ENCODE results near the gene GLYAT.
"Not testable (repeated sequence)": the region's sequence is repeated elsewhere in the genome, so short reads cannot be mapped to it uniquely, and the experiment has no call there.

The GLYAT gene

DNA sequence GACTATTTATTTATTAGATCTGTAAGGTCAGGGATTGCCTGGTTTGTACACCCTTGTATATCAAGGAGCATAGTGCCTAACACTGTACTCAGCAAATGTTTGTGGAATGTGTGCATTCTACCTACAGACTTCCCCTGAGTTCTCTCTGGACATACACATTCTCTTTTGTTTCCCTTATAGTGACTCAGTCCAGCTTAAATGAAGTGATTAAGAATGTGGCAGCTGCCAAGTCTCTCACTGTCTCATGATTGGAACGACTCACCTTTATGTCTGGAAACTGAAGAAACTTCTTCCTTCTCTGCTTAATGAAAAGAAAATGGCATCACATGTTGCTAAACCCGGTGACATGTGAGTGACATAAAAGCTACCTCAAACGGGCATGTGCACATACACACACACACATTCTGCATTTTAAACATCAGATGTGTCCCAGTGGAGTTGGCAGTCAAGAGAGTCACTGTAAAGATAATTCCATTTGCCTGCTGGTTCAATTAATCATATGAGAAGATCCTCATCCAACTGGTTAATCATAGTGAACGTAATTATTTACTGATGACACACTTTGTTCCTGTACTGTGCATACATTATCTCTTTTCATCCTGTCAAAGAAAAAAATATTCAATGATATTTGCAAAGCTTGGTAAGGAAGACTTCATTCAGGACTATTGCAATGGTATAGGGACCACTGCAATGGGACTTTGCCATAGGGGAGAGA is 42.8 kb downstream of the GLYAT start:
- Histone ChIP-seq H3K9me3 (ENCODE audit: insufficient read depth, low read length) (no peaks in the 10 kb centered on the region), H3K9me2 (replicated peaks; ENCODE audit: insufficient read depth, low read length) (no peaks in the 10 kb centered on the region), H2AFZ (ENCODE audit: low read depth, low read length, severe bottlenecking) (no peak overlapping the region), H3K9ac (ENCODE audit: low read length) (no peak overlapping the region), H3F3A (ENCODE audit: insufficient read depth) (no peaks in the 10 kb centered on the region), H3K27me3 (ENCODE audit: low read length) (no peaks in the 10 kb centered on the region), H4K20me1 (ENCODE audit: low read depth, low read length) (no peaks in the 10 kb centered on the region), H3K79me2 (ENCODE audit: insufficient read depth, low read length) (no peaks in the 10 kb centered on the region), H3K27ac (ENCODE audit: low read depth, low read length) (no peak overlapping the region), H3K4me2 (ENCODE audit: low read depth, low read length, poor library complexity, severe bottlenecking) (no peak overlapping the region), H3K4me3 (ENCODE audit: insufficient read depth, low read length, poor library complexity, severe bottlenecking) (no peak overlapping the region), H3K36me3 (ENCODE audit: low read length) (no peaks in the 10 kb centered on the region)
- TF ChIP-seq, protein P1, sequence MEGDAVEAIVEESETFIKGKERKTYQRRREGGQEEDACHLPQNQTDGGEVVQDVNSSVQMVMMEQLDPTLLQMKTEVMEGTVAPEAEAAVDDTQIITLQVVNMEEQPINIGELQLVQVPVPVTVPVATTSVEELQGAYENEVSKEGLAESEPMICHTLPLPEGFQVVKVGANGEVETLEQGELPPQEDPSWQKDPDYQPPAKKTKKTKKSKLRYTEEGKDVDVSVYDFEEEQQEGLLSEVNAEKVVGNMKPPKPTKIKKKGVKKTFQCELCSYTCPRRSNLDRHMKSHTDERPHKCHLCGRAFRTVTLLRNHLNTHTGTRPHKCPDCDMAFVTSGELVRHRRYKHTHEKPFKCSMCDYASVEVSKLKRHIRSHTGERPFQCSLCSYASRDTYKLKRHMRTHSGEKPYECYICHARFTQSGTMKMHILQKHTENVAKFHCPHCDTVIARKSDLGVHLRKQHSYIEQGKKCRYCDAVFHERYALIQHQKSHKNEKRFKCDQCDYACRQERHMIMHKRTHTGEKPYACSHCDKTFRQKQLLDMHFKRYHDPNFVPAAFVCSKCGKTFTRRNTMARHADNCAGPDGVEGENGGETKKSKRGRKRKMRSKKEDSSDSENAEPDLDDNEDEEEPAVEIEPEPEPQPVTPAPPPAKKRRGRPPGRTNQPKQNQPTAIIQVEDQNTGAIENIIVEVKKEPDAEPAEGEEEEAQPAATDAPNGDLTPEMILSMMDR (IDR thresholded peaks at IDR 0.05; ENCODE audit: insufficient read depth, low read length, poor library complexity, severe bottlenecking), result no peak
- no peak for TF ChIP-seq EZH2phosphoT487 (conservative IDR thresholded peaks at IDR 0.05; ENCODE audit: low read length)

DNA sequence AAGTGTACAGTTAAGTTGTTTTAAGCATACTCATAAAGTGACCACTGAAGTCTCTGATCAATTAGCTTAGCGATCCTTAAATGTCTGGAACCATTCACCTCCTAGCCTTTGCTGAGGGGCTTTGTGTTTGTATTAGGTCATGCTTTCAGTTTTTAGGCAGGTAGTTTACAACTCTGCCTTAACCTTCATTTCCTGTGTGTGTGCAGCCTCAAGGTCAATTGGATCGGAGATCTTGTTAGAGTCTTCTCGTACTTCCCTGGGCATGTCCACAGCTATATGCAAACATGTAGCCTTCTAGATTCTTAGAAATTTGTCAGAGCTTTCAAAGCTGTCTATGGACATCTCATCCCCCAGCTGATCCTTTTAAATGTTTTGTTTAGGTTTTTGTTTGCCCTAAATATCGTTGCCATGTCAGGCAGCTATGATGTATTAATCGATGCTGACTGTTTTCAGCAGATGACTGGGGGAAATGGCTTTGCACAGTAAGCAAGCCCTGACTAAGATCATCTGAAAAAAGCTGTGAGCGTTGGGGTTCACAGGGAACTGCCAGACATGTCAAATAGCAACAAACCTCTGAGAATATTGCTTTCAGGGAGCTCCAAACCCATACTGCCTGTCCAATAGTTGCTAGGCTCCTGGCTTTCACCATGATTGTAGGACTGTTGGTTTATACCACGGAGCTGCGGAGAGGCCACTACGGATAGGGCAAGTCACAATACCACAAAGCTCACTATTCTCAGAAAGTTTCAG is 45.6 kb downstream of the GLYAT start:
- TF ChIP-seq, protein P1 (IDR thresholded peaks at IDR 0.05; ENCODE audit: insufficient read depth, low read length, poor library complexity, severe bottlenecking), result no peak
- TF ChIP-seq EZH2phosphoT487 (conservative IDR thresholded peaks at IDR 0.05; ENCODE audit: low read length), result no peak
- no peak overlapping the region for H3K4me3 ChIP-seq (ENCODE audit: insufficient read depth, low read length, poor library complexity, severe bottlenecking)
- no peaks in the 10 kb centered on the region for H3K27me3 ChIP-seq (ENCODE audit: low read length)
- H3F3A ChIP-seq (ENCODE audit: insufficient read depth), result no peaks in the 10 kb centered on the region
- H3K79me2 ChIP-seq (ENCODE audit: insufficient read depth, low read length), result no peaks in the 10 kb centered on the region
- H2AFZ ChIP-seq (ENCODE audit: low read depth, low read length, severe bottlenecking), result no peak overlapping the region
- H3K4me2 ChIP-seq (ENCODE audit: low read depth, low read length, poor library complexity, severe bottlenecking), result no peak overlapping the region
- H3K9me3 ChIP-seq (ENCODE audit: insufficient read depth, low read length), result no peaks in the 10 kb centered on the region
- H3K36me3 ChIP-seq (ENCODE audit: low read length), result no peaks in the 10 kb centered on the region
- H3K27ac ChIP-seq (ENCODE audit: low read depth, low read length), result no peak overlapping the region
- no peaks in the 10 kb centered on the region for H4K20me1 ChIP-seq (ENCODE audit: low read depth, low read length)
- no peak overlapping the region for H3K9ac ChIP-seq (ENCODE audit: low read length)
- no peaks in the 10 kb centered on the region for H3K9me2 ChIP-seq (replicated peaks; ENCODE audit: insufficient read depth, low read length)

DNA sequence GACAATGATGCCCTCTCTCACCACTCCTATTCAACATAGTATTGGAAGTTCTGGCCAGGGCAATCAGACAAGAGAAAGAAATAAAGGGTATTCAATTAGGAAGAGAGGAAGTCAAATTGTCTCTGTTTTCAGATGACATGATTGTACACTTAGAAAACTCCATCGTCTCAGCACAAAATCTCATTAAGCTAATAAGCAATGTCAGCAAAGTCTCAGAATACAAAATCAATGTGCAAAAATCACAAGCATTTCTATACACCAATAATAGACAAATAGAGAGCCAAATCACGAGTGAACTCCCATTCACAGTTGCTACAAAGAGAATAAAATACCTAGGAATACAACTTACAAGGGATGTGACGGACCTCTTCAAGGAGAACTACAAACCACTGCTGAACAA is 49.1 kb downstream of the GLYAT start:
- H3K27me3 ChIP-seq (ENCODE audit: low read length); H2AFZ ChIP-seq (ENCODE audit: low read depth, low read length, severe bottlenecking); H3K4me3 ChIP-seq (ENCODE audit: insufficient read depth, low read length, poor library complexity, severe bottlenecking); H3K79me2 ChIP-seq (ENCODE audit: insufficient read depth, low read length); H3K9me2 ChIP-seq (replicated peaks; ENCODE audit: insufficient read depth, low read length); H3K36me3 ChIP-seq (ENCODE audit: low read length); H4K20me1 ChIP-seq (ENCODE audit: low read depth, low read length); H3K9ac ChIP-seq (ENCODE audit: low read length); H3F3A ChIP-seq (ENCODE audit: insufficient read depth); H3K27ac ChIP-seq (ENCODE audit: low read depth, low read length); H3K9me3 ChIP-seq (ENCODE audit: insufficient read depth, low read length); H3K4me2 ChIP-seq (ENCODE audit: low read depth, low read length, poor library complexity, severe bottlenecking): not testable (repeated sequence)

DNA sequence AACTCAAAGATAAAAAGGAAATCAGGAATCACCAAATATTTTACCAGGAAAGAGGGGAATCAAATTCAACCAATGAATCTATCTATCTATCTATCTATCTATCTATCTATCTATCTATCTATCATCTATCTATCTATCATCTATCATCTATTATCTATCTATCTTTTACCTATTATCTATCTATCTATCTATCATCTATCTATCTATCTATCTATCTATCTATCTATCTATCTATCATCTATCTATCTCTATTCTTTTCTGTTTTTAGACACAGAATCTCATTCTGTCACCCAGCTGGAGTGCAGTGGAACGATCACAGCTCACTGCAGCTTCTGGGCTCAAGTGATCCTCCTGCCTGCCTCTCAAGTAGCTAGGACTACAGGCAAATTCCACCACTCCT is 54.2 kb downstream of the GLYAT start:
- not testable (repeated sequence) for H3K4me3 ChIP-seq (ENCODE audit: insufficient read depth, low read length, poor library complexity, severe bottlenecking); H3K9ac ChIP-seq (ENCODE audit: low read length); H3K9me2 ChIP-seq (replicated peaks; ENCODE audit: insufficient read depth, low read length); H2AFZ ChIP-seq (ENCODE audit: low read depth, low read length, severe bottlenecking); H4K20me1 ChIP-seq (ENCODE audit: low read depth, low read length); H3K27ac ChIP-seq (ENCODE audit: low read depth, low read length); H3K36me3 ChIP-seq (ENCODE audit: low read length); H3K9me3 ChIP-seq (ENCODE audit: insufficient read depth, low read length); H3F3A ChIP-seq (ENCODE audit: insufficient read depth); H3K27me3 ChIP-seq (ENCODE audit: low read length); H3K4me2 ChIP-seq (ENCODE audit: low read depth, low read length, poor library complexity, severe bottlenecking); H3K79me2 ChIP-seq (ENCODE audit: insufficient read depth, low read length)

Measured in SU-DHL-6 (cell line).